Measurements from ENCODE around the gene GAMT.

Gene GAMT

GRCh38 chr19:1434040-1434366, 32.7 kb upstream of the GAMT start:
- H3K4me3 ChIP-seq (ENCODE audit: low read depth in 1 of 2, low read length in 1 of 2) = no peak overlapping the region
- peaks cover 5 to 11% of the 10 kb centered on the region in 2 experiments for H3K4me1 ChIP-seq (ENCODE audit: control insufficient read depth in 1 of 2, insufficient read depth in 1 of 2, low read depth in 1 of 2, low read length in 1 of 2)
- peaks cover 55% of the 10 kb centered on the region for H3K36me3 ChIP-seq
- no peaks in the 10 kb centered on the region for H3K27me3 ChIP-seq
- no peak for TF ChIP-seq CTCF (IDR thresholded peaks at IDR 0.05)
- H3K9me3 ChIP-seq = no peaks in the 10 kb centered on the region
- H3K27ac ChIP-seq = no peak overlapping the region

- peaks cover 62% of the 10 kb centered on the region for H3K36me3 ChIP-seq
- peaks cover 3 to 5% of the 10 kb centered on the region in 2 experiments for H3K4me1 ChIP-seq (ENCODE audit: control insufficient read depth in 1 of 2, insufficient read depth in 1 of 2, low read depth in 1 of 2, low read length in 1 of 2)
- no peaks in the 10 kb centered on the region for H3K27me3 ChIP-seq
- no peak for TF ChIP-seq CTCF (IDR thresholded peaks at IDR 0.05)
- H3K4me3 ChIP-seq (ENCODE audit: low read depth in 1 of 2, low read length in 1 of 2) = no peak overlapping the region
- H3K27ac ChIP-seq = no peak overlapping the region
- H3K9me3 ChIP-seq = no peaks in the 10 kb centered on the region
These were observed 32.0 kb upstream of the GAMT start for GRCh38 chr19:1433119-1434039.

- no peak for TF ChIP-seq CTCF (IDR thresholded peaks at IDR 0.05)
- H3K4me3 ChIP-seq (ENCODE audit: low read depth in 1 of 2, low read length in 1 of 2) = no peak overlapping the region
- no peaks in the 10 kb centered on the region for H3K9me3 ChIP-seq
- H3K27me3 ChIP-seq = no peaks in the 10 kb centered on the region
- H3K27ac ChIP-seq = no peak overlapping the region
- no peaks in the 10 kb centered on the region for H3K4me1 ChIP-seq (ENCODE audit: control insufficient read depth in 1 of 2, insufficient read depth in 1 of 2, low read depth in 1 of 2, low read length in 1 of 2)
- H3K36me3 ChIP-seq = peaks cover 68% of the 10 kb centered on the region
These were observed 31.2 kb upstream of the GAMT start for GRCh38 chr19:1432507-1432887.

GRCh38 chr19:1431759-1432506, 30.6 kb upstream of the GAMT start:
- H3K36me3 ChIP-seq = peaks cover 73% of the 10 kb centered on the region
- TF ChIP-seq CTCF (IDR thresholded peaks at IDR 0.05) = no peak
- H3K4me1 ChIP-seq (ENCODE audit: control insufficient read depth in 1 of 2, insufficient read depth in 1 of 2, low read depth in 1 of 2, low read length in 1 of 2) = no peaks in the 10 kb centered on the region
- H3K27ac ChIP-seq = no peak overlapping the region
- H3K27me3 ChIP-seq = no peaks in the 10 kb centered on the region
- no peak overlapping the region for H3K4me3 ChIP-seq (ENCODE audit: low read depth in 1 of 2, low read length in 1 of 2)
- H3K9me3 ChIP-seq = no peaks in the 10 kb centered on the region

GRCh38 chr19:1430246-1430645, 28.9 kb upstream of the GAMT start:
- Histone ChIP-seq H3K27me3 (no peaks in the 10 kb centered on the region), H3K4me1 (ENCODE audit: control insufficient read depth in 1 of 2, insufficient read depth in 1 of 2, low read depth in 1 of 2, low read length in 1 of 2) (peaks cover 0 to under 1% of the 10 kb centered on the region in 2 experiments), H3K27ac (no peak overlapping the region), H3K9me3 (no peaks in the 10 kb centered on the region), H3K36me3 (peaks cover 87% of the 10 kb centered on the region), H3K4me3 (ENCODE audit: low read depth in 1 of 2, low read length in 1 of 2) (no peak overlapping the region)
- no peak for TF ChIP-seq CTCF (IDR thresholded peaks at IDR 0.05)

Measured in neutrophil (primary cell).